Stimulated activated CD8-positive, alpha-beta memory T cell treated with anti-CD3 and anti-CD28 coated beads, Interleukin-4, amount 100 ng/mL, for 24 hours (primary cell): ENCODE data around the gene RFPL4AL1.
"Not testable (repeated sequence)": the region's sequence is repeated elsewhere in the genome, so short reads cannot be mapped to it uniquely, and the experiment has no call there.

Source experiments
- DNase-seq: peaks from one replicate; pipeline ENCODE4 v3.0.0-alpha.2; 2020; ENCODE audit warnings: low read depth

RFPL4AL1 gene

DNA sequence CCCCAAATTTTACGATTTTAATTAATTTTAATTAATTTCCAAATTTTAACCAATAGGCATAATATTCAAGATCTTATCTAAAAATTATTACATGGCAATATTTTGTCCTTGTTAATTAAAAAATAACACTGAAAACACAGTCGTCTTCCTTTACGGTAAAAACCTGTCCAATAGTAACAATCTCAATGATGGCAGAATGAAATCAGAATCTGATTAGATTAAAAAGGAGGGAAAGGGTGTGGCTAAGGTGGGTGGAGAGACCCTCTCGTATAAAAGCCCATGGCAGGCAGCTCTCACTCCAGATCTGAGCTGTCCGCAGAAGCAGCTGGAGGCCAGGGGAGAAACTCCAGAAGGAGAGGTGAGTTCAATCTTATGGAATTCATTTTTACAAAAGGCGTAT, at the start of gene RFPL4AL1:
Gene RFPL4AL1, plus strand, starts transcription at position 301 of the 400 bp plus-strand sequence. CDS start 2,687 bp downstream, outside the sequence.
- not testable (repeated sequence) for DNase-seq

DNA sequence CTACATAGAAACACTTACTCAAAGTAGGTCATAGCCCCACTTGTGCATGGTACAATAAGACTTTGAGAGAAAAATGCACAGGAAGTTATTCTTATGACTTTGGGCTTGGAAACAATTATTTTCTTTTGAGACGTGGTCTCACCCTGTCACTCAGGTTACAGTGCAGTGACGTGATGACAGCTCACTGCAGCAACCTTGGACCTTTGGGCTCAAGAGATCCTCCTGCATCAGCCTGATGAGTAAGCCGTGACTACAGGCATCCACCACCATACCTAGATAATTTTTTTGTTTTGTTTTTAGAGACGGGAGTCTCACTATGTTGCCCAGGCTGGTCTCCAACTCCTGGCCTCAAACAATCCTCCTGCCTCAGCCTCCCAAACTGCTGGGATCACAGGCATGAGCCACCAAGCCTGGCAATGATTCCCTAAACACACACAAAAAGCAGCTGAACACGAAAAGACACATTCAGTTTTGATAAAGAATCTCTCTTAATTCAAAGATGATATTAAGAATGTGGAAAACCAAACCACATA, 48.6 kb upstream of the RFPL4AL1 start:
- no peak for DNase-seq

DNA sequence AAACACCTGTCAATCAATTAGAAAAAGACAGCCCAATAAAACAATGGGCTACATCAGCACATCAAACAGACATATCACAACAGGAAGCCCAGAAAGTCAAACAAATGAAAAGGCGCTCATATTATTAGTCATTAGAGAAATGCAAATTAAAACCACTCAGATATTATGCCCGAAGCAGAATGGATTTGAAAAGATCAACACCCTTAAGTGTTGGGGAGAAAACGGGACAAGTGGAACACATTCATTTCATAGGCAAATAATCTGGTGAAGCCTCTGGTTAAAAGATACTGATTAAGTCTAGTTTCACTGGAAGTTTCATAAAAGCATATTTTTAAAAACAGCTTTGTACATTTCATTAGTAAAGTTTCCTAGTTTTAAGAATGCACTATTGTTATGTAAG, 48.1 kb upstream of the RFPL4AL1 start:
- no peak for DNase-seq

DNA sequence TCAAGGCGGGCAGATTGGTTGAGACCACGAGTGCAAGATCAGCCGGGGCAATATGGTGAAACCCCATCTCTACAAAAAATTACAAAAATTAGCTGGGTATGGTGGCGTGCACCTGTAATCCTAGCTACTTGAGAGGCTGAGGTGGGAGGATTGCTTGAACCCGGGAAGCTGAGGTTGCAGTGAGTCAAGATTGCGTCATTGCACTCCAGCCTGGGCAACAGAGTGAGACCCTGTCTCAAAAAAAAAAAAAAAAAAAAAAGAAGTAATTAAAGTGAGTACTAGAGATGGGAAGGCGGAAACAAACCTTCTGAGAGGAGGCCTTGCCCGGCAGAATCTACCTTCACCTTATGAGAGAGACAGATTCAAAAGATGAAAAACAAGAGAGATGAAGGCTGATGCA, 45.4 kb upstream of the RFPL4AL1 start:
- DNase-seq: no peak

DNA sequence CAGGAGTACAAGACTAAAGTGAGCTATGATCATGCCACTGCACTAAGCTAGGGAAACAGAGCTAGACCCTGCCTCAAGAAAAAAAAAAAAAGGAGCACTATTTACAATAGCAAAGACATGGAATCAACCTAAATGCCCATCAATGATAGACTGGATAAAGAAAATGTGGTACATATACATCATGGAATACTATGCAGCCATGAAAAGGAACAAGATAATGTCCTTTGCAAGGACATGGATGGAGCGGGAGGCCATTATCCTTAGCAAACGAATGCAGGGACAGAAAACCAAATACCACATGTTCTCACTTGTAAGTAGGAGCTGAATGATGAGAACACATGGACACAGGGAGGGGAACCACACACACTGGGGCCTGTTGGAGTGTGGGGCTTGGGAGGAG, 38.5 kb upstream of the RFPL4AL1 start:
- DNase-seq: not testable (repeated sequence)

DNA sequence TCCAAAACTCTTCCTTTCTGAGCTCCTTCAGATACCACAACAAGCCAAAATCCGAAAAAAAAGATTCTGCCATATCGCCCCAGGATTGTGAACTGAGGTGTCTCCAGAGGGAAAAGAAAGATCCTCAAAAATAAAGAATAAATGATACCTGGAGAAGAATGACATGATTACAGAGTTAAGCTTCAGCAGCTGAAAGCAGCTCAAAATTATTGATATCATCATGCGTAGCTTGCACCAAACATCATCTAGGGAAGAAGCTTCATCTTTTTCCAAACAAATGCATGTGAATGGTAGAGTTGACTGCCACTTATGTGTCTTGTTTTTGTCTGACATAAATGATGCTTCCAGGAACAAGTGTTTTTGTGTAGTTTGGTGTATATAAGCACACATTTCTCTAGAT, 30.6 kb upstream of the RFPL4AL1 start, which contains the start of gene NLRP9:
Gene NLRP9, minus strand, starts transcription at position 101 of the 400 bp plus-strand sequence. Its CDS starts 28 bp downstream, at position 73.
- DNase-seq: no peak

DNA sequence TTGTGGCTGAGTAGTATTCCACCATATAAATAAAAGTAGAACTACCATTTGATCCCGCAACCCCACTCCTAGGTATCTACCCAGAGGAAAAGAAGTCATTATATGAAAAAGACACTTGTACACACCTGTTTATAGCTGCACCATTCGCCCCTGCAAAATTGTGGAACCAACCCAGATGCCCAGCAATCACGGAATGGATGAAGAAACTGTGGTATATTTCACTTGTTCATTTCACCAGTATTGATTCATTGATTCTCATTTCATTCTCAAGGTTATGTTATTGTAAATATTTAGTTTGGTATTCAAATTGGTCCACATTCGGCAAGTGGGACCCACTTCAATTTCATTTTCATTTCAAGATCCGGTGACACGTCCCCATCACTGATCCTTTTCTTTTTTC, 18.2 kb upstream of the RFPL4AL1 start:
- DNase-seq: no peak

DNA sequence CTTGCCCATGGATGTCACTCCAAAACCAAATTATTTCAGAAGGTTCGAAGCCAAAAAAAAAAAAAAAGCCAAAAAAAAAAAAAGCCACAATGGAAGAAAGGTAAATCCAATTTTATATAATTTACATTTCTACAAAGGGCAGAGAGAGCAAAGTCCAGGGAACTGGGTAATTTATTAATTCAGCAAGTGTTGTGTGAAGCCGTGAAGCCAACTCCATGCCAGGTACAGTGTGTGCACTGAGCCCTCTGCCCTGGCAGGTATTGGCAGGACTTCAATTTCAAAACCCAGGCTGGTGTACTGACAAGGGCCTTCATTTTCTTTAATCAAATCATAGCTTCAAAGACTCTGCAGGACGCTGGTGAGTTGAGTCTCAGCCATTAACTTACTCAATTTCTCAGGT, 15.5 kb upstream of the RFPL4AL1 start:
- DNase-seq: no peak

DNA sequence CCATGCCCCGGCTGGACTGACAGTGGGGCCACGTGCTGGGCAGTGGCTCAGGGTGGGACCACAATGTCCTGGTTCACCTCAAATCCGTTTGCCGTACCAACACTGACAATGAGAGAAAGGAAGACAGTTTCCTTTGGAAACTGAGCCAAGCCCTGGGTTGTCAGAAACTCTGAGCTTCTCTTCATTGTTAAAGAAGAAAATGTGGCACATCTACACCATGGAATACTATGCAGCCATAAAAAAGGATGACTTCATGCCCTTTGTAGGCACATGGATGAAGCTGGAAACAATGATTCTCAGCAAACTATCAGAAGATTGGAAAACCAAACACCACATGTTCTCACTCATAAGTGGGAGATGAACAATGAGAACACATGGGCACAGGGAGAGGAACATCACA, 12.1 kb upstream of the RFPL4AL1 start:
- not testable (repeated sequence) for DNase-seq

DNA sequence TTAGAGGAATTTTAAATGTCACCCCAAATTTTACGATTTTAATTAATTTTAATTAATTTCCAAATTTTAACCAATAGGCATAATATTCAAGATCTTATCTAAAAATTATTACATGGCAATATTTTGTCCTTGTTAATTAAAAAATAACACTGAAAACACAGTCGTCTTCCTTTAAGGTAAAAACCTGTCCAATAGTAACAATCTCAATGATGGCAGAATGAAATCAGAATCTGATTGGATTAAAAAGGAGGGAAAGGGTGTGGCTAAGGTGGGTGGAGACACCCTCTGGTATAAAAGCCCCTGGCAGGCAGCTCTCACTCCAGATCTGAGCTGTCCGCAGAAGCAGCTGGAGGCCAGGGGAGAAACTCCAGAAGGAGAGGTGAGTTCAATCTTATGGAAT, 10.1 kb upstream of the RFPL4AL1 start, which contains the start of gene RFPL4A:
Gene RFPL4A, plus strand, starts transcription at position 301 of the 400 bp plus-strand sequence. CDS start 2,704 bp downstream, outside the sequence.
- DNase-seq: not testable (repeated sequence)

DNA sequence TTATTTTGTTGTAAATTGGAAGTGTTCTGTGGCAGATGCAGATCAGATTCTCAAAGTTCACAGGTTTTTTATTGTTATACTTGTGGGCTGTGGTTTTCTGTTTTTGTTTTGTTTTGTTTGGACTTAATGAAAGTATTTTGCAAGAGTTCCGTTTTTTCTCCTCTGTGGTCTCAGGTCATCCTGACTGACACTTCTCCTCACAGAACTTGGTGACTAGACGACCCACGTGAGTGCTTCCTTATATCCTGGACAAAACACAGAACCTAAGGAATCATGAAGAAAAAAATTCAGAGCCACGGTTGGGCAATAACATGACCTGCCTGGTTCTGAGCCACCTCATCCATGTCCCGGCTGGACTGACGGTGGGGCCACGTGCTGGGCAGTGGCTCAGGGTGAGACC, 2.5 kb upstream of the RFPL4AL1 start:
- no peak for DNase-seq

DNA sequence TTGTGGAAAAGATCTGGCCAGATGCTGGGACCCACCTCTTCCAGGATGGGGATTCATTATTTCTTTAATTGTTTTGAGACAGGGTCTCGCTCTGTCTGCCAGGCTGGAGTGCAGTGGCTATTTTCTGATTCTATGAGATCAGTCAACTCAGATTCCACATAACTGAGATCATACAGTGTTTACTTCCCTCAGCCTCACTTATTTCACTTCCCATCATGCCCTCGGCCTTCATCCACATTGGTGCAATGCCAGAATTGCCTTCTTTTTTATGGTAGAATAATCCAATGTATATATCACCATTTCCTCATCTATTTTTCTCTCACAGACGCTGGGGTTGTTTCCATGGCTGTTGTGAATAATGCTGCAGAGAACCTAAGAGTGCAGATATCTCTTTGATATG, 714 bp downstream of the RFPL4AL1 start:
- not testable (repeated sequence) for DNase-seq

DNA sequence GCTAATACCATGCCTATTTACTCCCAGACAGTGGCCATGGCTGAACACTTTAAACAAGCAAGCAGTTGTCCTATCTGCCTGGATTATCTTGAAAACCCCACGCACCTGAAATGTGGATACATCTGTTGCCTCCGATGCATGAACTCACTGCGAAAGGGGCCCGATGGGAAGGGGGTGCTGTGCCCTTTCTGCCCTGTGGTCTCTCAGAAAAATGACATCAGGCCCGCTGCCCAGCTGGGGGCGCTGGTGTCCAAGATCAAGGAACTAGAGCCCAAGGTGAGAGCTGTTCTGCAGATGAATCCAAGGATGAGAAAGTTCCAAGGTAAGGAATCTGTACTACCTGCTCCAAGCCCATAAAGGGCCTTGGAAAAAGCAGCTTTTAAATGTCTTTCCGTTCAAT, 8.6 kb downstream of the RFPL4AL1 start:
- DNase-seq: no peak

DNA sequence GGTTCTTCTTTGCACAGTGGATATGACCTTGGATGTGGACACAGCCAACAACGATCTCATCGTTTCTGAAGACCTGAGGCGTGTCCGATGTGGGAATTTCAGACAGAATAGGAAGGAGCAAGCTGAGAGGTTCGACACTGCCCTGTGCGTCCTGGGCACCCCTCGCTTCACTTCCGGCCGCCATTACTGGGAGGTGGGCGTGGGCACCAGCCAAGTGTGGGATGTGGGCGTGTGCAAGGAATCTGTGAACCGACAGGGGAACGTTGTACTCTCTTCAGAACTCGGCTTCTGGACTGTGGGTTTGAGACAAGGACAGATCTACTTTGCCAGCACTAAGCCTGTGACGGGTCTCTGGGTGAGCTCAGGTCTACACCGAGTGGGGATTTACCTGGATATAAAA, 9.4 kb downstream of the RFPL4AL1 start:
- no peak for DNase-seq

DNA sequence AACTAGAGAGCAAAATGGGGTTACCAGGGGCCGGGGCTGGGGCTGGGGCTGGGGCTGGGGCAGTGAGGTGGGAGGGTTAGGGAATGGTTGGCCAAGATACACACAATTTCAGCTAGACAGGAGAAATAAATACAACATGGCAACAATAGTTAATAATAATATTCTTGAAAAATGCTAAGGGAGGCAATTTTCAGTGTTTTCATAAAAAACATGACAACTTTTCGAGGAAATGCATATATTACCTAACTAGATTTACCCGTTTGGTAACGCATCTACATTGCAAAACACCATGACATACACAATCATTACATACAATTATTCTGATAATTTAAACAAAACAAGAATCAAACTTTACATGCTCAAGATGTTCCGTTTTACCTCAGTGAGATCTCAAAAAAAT, 12.2 kb downstream of the RFPL4AL1 start:
- DNase-seq: no peak

DNA sequence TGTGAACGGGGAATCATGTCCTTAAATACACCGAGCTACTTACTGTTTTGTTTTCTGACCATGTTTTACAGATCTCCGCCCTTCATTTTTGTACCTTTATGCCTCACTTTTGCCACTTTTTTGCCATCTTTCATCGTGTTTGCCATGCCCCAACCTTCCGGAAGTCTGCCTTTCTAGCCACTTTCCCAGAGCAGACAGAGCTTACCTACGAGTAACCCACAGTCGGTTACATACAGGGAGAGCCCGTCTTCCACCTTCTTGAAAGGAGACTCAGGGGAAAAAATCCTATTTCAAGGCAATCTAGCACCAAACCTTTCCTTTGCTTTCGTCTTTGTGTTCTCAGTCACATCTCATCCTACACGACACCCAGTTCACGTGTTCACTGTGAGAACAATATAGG, 26.1 kb downstream of the RFPL4AL1 start:
- no peak for DNase-seq

DNA sequence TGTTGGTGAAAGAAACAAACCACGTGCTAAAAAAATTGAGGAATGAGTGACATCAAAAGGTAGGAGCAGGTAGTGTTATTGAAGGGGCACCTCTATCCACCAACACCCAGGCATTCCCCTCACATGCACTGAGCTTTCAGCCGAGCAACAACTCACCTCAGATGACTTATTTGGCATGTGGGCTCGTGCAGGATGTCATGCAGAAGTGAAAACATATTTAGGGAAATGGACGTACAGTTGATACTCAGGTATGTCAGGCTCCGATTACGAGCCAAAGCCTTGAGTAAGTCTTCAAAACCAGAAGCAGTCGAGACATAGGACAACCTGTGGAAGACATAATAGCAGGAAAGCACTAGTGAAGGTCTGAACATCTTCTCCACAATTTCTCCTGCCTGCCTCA, 32.5 kb downstream of the RFPL4AL1 start:
- no peak for DNase-seq

DNA sequence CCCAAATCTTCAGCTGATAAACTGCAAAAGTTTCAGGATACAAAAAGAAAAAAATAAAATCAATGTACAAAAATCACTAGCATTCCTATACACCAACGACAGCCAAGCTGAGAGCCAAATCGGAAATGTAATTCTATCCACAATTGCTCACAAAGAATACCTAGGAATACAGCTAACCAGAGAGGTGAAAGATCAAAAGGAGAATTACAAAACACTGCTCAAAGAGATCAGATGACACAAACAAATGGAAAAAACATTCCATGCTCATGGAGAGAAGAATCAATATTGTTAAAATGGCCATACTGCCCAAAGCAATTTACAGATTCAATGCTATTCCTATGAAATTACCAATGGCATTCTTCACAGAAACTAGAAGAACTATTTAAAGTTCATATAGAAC, 33.4 kb downstream of the RFPL4AL1 start:
- no peak for DNase-seq

DNA sequence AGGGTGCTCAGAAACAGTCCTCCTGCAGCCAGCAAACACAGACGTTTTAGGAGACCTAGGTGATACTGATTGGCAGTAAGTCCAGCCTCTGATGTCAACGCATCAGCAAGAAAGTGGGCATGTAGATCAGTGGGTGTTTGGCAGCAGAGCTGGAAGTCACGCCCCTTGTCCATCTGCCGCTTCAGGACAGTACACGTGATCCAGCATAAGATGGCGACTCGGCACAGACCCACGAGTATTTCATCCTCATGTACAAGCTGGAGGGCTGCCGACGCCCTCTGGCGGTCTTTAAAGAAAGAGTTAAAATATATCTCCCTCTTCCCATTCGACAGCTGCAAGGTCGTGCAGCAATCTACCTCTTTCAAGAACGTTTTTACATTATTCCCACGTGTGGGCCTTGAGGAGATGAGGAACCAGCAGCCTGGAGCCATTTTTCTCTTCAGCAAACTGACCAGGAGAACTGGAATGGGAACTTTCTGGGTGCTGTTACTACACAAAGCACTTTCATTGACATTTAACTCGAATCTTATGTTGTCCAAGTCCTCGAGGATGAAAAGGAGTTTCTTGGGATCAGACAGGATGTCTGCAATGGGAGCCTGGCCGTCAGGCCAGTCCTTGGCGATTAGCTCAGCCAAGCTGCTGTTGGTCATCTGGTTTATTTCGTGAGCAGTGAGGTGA, 40.6 kb downstream of the RFPL4AL1 start:
- DNase-seq: peak; percentile 1

DNA sequence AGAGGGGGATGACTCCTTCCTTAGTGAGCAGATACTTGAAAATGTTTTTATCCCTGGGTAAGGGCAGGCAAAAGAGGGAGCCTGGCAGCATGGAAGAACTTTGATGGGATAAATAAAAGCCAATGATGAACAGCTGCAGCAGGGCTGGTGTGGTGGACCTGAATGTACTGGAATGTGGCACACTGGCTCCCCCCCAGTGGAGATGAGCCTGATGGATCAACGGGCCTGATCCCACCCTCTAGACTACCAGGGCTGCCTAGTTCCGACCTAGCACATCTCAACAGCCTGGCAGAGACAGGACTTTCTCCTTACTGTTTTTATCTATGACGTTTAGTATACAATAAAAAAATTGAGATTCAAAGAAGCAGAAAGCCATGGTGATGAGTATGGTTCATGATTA, 42.4 kb downstream of the RFPL4AL1 start:
- DNase-seq: no peak

DNA sequence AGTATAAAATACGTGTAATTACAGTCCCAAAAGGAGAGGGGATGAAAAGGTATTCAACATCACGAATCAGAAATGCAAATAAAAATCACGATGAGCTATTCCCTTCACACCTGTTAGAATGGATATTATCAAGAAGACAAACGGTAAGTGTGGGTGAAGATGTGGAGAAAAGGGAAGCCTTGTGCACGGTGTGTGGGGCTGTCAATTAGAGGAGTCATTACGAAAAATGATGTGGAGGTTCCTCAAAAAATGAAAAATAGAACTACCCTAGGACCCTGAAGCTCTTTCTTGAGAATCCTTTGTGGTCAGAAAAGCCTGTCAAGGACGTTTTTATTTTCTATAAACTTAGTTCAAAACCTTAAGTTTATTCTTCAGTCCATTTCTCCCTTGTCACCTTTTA, 43.5 kb downstream of the RFPL4AL1 start:
- DNase-seq: no peak

DNA sequence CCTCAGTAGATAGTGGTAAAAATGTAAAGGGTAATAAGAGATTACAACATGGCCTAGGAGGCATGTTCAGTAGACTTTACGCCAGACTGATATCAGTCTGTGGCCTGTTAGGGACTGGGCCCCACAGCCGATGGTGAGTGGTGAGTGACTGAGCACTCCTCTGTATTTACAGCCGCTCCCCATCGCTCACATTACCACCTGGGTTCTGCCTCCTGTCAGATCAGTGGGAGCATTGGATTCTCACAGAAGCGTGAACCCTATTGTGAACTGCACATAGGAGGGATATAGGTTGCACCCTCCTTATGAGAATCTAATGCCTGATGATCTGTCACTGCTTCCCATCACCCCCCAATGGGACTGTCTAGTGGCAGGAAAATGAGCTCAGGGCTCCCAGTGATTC, 45.0 kb downstream of the RFPL4AL1 start:
- DNase-seq: no peak

DNA sequence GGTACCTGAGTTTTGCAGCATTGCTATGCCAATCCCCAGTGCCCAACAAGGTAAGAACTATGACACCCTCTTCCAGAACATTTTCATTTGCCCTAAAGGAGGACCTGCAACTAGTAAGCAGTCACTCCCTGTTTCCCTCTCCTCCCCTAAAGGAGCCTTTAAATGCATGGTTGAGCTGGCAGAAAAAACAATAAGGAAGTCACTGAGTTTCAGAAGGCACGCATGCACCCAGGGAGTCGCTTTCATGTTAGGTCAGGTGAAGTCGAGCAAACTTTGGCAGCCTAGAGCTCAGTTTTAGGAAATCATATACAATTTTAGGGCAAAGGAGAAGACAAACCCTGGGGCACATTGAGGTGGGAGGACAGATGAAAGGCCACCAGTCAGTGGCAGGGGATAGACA, 51.1 kb downstream of the RFPL4AL1 start:
- no peak for DNase-seq
